Neural cell (in vitro differentiated cells): ENCODE data around the gene NYAP1. TPM values are rescaled to one million over a fixed set of nuclear protein-coding genes. Genes with fewer than 3 reads are reported as not detected.
"Not testable (repeated sequence)": the region's sequence is repeated elsewhere in the genome, so short reads cannot be mapped to it uniquely, and the experiment has no call there.

Experiments
- H2AFZ ChIP-seq: fragments of 200-600, 300-800 bp; sonication (generic), shearing (Covaris generic); 2 replicates; pipeline ENCODE4 v1.6.0; 2014; ENCODE audit warnings: low read depth, mild to moderate bottlenecking, antibody characterized with exemption, low read length, moderate library complexity
- H3F3A ChIP-seq: fragments of 200-600 bp; shearing (Covaris generic); 2 replicates; pipeline ENCODE4 v1.6.1; 2016; ENCODE audit warnings: mild to moderate bottlenecking, moderate library complexity, mixed read lengths, antibody characterized with exemption, low read length; ENCODE audit not compliant: insufficient read depth, poor library complexity, severe bottlenecking
- H3K27ac ChIP-seq: fragments of 200-600, 300-800 bp; sonication (generic), shearing (Covaris generic); 2 replicates; pipeline ENCODE4 v1.5.1; 2014; ENCODE audit warnings: mild to moderate bottlenecking, low read length, moderate library complexity
- H3K27me3 ChIP-seq: fragments of 300-800, 200-600 bp; sonication (generic), shearing (Covaris generic); 2 replicates; pipeline ENCODE4 v1.6.0; 2014; ENCODE audit warnings: mild to moderate bottlenecking, low read depth, low read length, moderate library complexity; ENCODE audit not compliant: insufficient read depth
- H3K36me3 ChIP-seq: fragments of 300-800, 200-600 bp; sonication (generic), shearing (Covaris generic); 2 replicates; pipeline ENCODE4 v1.5.1; 2014; ENCODE audit warnings: mild to moderate bottlenecking, antibody characterized with exemption, low read length, moderate library complexity; ENCODE audit not compliant: insufficient read depth
- H3K4me2 ChIP-seq: fragments of 300-800, 200-600 bp; sonication (generic), shearing (Covaris generic); 2 replicates; pipeline ENCODE4 v1.6.0; 2014; ENCODE audit warnings: mild to moderate bottlenecking, low read length
- H3K4me3 ChIP-seq: fragments of 300-800, 200-600 bp; sonication (generic), shearing (Covaris generic); 2 replicates; pipeline ENCODE4 v1.5.1; 2014; ENCODE audit warnings: mild to moderate bottlenecking, low read length, moderate library complexity
- H3K79me2 ChIP-seq: fragments of 200-600 bp; shearing (Covaris generic); replicated peaks from 2 replicates; pipeline ENCODE4 v1.6.0; 2014; ENCODE audit warnings: mild to moderate bottlenecking, low read length, moderate library complexity; ENCODE audit not compliant: insufficient read depth
- H3K9ac ChIP-seq: fragments of 300-800, 200-600 bp; sonication (generic), shearing (Covaris generic); 2 replicates; pipeline ENCODE4 v1.6.1; 2016; ENCODE audit warnings: mild to moderate bottlenecking, low read length, mixed read lengths
- H3K9me2 ChIP-seq: fragments of 200-600 bp; shearing (Covaris generic); 2 replicates; pipeline ENCODE4 v1.6.1; 2016; ENCODE audit warnings: mild to moderate bottlenecking, low read length, mixed read lengths; ENCODE audit not compliant: insufficient read depth
- H3K9me3 ChIP-seq: fragments of 200-600, 300-800 bp; sonication (generic), shearing (Covaris generic); 2 replicates; pipeline ENCODE4 v1.6.1; 2016; ENCODE audit warnings: mild to moderate bottlenecking, mixed run types, low read length, moderate library complexity, mixed read lengths
- H4K20me1 ChIP-seq: fragments of 200-600 bp; shearing (Covaris generic); 2 replicates; pipeline ENCODE4 v1.6.1; 2016; ENCODE audit warnings: mild to moderate bottlenecking, mixed run types; ENCODE audit not compliant: insufficient read depth
- EP300 ChIP-seq: fragments of 450-650 bp; conservative IDR thresholded peaks from 2 replicates; pipeline ENCODE4 v1.6.1; 2014; ENCODE audit warnings: antibody characterized with exemption, mild to moderate bottlenecking, moderate library complexity; ENCODE audit not compliant: poor library complexity, severe bottlenecking
- EZH2 ChIP-seq: fragments of 200-600, 300-800 bp; shearing (Covaris generic), sonication (generic); IDR thresholded peaks from 2 replicates; pipeline ENCODE4 v1.6.1; 2014; ENCODE audit warnings: antibody characterized with exemption, low read length, borderline replicate concordance, mild to moderate bottlenecking; ENCODE audit not compliant: insufficient read depth, poor library complexity, severe bottlenecking
- MXI1 ChIP-seq: fragments of 450-650 bp; conservative IDR thresholded peaks from 2 replicates; pipeline ENCODE4 v1.6.1; 2014; ENCODE audit warnings: antibody characterized with exemption, mild to moderate bottlenecking; ENCODE audit not compliant: poor library complexity, severe bottlenecking
- POLR2AphosphoS5 ChIP-seq: IDR thresholded peaks from 2 replicates; pipeline ENCODE4 v1.6.1; 2012
- RAD21 ChIP-seq: fragments of 450-650 bp; conservative IDR thresholded peaks from 2 replicates; pipeline ENCODE4 v1.6.1; 2014; ENCODE audit warnings: antibody characterized with exemption, mild to moderate bottlenecking, moderate library complexity
- REST ChIP-seq: IDR thresholded peaks from 2 replicates; pipeline ENCODE4 v1.6.1; 2012; ENCODE audit warnings: borderline replicate concordance
- SMC3 ChIP-seq: fragments of 450-650 bp; conservative IDR thresholded peaks from 2 replicates; pipeline ENCODE4 v1.6.1; 2014; ENCODE audit warnings: antibody characterized with exemption, mild to moderate bottlenecking, moderate library complexity; ENCODE audit not compliant: poor library complexity
- TAF1 ChIP-seq: IDR thresholded peaks from 2 replicates; pipeline ENCODE4 v1.6.1; 2012; ENCODE audit warnings: low read depth
- polyA plus RNA-seq: library from polyadenylated mRNA; depleted of rRNA; stranded (reverse); fragments of >200 nt; gene quantifications from 2 replicates; pipeline ENCODE4 v1.2.3, GENCODE V29; 2014
- TF ChIP-seq, protein P1 (sequence below): fragments of 450-650 bp; IDR thresholded peaks from 2 replicates; pipeline ENCODE4 v1.5.1; 2014; ENCODE audit warnings: antibody characterized with exemption, mild to moderate bottlenecking, moderate library complexity; ENCODE audit not compliant: poor library complexity, severe bottlenecking

NYAP1 gene
- polyA plus RNA-seq, 1 donor from 2014 or later, result 70.1 TPM

DNA sequence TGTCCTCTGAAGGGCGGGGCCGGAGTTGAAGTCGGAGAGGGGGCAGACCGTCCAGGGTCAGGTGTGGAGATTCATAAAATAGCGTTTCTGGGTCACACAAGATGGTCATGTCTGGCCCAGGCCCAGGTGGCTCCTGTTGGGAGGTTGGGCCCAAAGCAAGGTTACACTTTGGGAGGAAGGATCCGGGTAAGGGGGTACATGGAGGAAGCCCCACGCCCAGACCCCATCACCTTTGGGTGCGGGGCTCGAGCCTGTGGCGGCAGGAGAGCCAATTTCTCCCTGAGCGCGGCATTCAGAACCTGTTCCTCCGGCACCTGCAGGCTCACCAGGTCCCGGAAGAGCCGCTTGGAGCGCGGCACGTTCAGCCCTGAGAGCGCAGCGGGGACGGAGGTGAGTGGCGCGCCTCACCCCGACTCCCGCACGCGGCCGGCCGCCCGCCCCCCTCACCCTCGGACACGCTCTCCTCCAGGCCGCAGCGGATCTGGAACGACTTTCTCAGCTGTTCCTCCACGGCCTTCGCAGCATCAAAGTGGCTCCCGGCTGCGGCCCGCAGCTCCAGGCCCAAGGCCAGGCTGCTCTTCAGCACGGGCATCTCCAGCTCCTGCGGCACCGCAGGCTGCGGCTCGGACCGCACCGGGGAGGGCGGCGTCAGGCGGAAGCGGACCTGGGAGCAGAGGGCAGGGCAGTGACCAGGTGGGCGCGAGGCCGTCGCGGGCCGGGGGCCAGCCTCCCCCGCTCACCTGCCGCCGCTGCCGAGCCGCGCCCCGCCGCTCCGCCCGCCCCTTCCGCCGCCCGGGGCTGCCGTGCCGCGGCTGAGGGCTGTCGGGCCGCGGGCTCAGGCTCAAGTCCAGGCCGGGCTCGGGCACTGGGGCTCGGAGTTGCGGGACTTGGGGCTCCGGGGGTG is 48.1 kb upstream of the NYAP1 start:
- no peaks in the 10 kb centered on the region for H3K9me3 ChIP-seq
- peak overlapping the region; percentile 40 for H2AFZ ChIP-seq
- no peaks in the 10 kb centered on the region for H4K20me1 ChIP-seq
- H3F3A ChIP-seq, result no peaks in the 10 kb centered on the region
- peaks cover 20% of the 10 kb centered on the region for H3K79me2 ChIP-seq
- H3K9me2 ChIP-seq, result no peaks in the 10 kb centered on the region
- H3K27me3 ChIP-seq, result no peaks in the 10 kb centered on the region
- peak overlapping the region; percentile 79 for H3K27ac ChIP-seq
- peak overlapping the region; percentile 91 for H3K4me3 ChIP-seq
- H3K9ac ChIP-seq, result peak overlapping the region; percentile 84
- TF ChIP-seq MXI1 (peak; percentile 31), RAD21 (no peak), EP300 (no peak)
- no peaks in the 10 kb centered on the region for H3K36me3 ChIP-seq
- peak overlapping the region; percentile 59 for H3K4me2 ChIP-seq

GRCh38 chr7:100437150-100438100 is 46.3 kb upstream of the NYAP1 start:
- peaks cover 7% of the 10 kb centered on the region for H3K79me2 ChIP-seq
- no peaks in the 10 kb centered on the region for H3K9me2 ChIP-seq
- no peaks in the 10 kb centered on the region for H3K36me3 ChIP-seq
- no peak overlapping the region for H2AFZ ChIP-seq
- H3F3A ChIP-seq, result no peaks in the 10 kb centered on the region
- no peak overlapping the region for H3K4me3 ChIP-seq
- no peak overlapping the region for H3K27ac ChIP-seq
- H3K27me3 ChIP-seq, result no peaks in the 10 kb centered on the region
- no peaks in the 10 kb centered on the region for H4K20me1 ChIP-seq
- H3K4me2 ChIP-seq, result no peak overlapping the region
- no peak for TF ChIP-seq EP300
- H3K9ac ChIP-seq, result no peak overlapping the region
- H3K9me3 ChIP-seq, result no peaks in the 10 kb centered on the region

DNA sequence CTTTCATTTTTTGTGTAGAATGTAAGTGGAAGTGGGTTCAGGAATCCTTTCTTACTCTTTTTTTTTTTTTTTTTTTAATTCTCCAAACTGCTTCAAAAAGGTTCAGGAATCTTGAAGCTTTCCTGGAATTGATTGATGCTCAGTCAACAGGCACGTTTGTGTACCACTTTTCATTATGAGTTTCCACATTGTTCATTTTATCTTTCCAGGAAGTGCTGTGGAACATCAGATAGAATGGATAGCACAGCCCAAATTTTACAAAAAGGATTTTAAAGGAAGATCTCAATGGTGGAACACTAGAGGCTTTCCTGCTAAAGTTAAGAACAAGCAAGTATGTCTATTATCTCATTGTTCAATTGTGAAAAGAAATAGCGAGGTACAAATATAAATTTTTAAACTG is 45.6 kb upstream of the NYAP1 start:
- TF ChIP-seq SMC3 (no peak), TAF1 (no peak), POLR2AphosphoS5 (no peak), REST (no peak), EZH2 (no peak), RAD21 (no peak), MXI1 (no peak), EP300 (no peak)
- TF ChIP-seq, protein P1, sequence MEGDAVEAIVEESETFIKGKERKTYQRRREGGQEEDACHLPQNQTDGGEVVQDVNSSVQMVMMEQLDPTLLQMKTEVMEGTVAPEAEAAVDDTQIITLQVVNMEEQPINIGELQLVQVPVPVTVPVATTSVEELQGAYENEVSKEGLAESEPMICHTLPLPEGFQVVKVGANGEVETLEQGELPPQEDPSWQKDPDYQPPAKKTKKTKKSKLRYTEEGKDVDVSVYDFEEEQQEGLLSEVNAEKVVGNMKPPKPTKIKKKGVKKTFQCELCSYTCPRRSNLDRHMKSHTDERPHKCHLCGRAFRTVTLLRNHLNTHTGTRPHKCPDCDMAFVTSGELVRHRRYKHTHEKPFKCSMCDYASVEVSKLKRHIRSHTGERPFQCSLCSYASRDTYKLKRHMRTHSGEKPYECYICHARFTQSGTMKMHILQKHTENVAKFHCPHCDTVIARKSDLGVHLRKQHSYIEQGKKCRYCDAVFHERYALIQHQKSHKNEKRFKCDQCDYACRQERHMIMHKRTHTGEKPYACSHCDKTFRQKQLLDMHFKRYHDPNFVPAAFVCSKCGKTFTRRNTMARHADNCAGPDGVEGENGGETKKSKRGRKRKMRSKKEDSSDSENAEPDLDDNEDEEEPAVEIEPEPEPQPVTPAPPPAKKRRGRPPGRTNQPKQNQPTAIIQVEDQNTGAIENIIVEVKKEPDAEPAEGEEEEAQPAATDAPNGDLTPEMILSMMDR, result no peak
- no peaks in the 10 kb centered on the region for H3K36me3 ChIP-seq
- no peak overlapping the region for H3K9ac ChIP-seq
- no peaks in the 10 kb centered on the region for H4K20me1 ChIP-seq
- H3K9me3 ChIP-seq, result no peaks in the 10 kb centered on the region
- H2AFZ ChIP-seq, result no peak overlapping the region
- H3K79me2 ChIP-seq, result peaks cover 7% of the 10 kb centered on the region
- H3K4me3 ChIP-seq, result no peak overlapping the region
- no peak overlapping the region for H3K4me2 ChIP-seq
- H3K27ac ChIP-seq, result no peak overlapping the region
- H3K9me2 ChIP-seq, result no peaks in the 10 kb centered on the region
- no peaks in the 10 kb centered on the region for H3F3A ChIP-seq
- H3K27me3 ChIP-seq, result no peaks in the 10 kb centered on the region

GRCh38 chr7:100438731-100439130 is 45.0 kb upstream of the NYAP1 start:
- not testable (repeated sequence) for H3K9me3 ChIP-seq, H2AFZ ChIP-seq, H3K4me3 ChIP-seq, H3K27me3 ChIP-seq, H4K20me1 ChIP-seq, H3K36me3 ChIP-seq, H3K79me2 ChIP-seq, H3K9me2 ChIP-seq, H3K27ac ChIP-seq, H3K4me2 ChIP-seq, H3F3A ChIP-seq, H3K9ac ChIP-seq
